HG03025 (cell line): Measurements from ENCODE around the gene CHST12.

ENCODE experiments used
- ATAC-seq: cut with Tn5 transposase; IDR thresholded peaks from one replicate; pipeline ENCODE4 v1.9.1; 2021; ENCODE audit warnings: mild to moderate bottlenecking, moderate library complexity; ENCODE audit not compliant: unreplicated experiment, low FRiP score

The CHST12 gene

GRCh38 chr7:2476298-2476697 is 72.9 kb downstream of the CHST12 start, which contains the start of gene GRIFIN:
TSS of gene GRIFIN (minus strand) at chr7:2476398. CDS start at chr7:2476383, 15 bp downstream.
- ATAC-seq, result no peak

GRCh38 chr7:2476776-2477446 is 73.5 kb downstream of the CHST12 start:
- no peak for ATAC-seq

GRCh38 chr7:2477447-2478398 is 74.3 kb downstream of the CHST12 start:
- no peak for ATAC-seq

- no peak for ATAC-seq
Measured at GRCh38 chr7:2478399-2478785, 75.0 kb downstream of the CHST12 start.

GRCh38 chr7:2478800-2479199 is 75.4 kb downstream of the CHST12 start:
- ATAC-seq, result no peak

GRCh38 chr7:2479276-2480069 is 76.1 kb downstream of the CHST12 start:
- ATAC-seq, result no peak

- no peak for ATAC-seq
Measured at GRCh38 chr7:2480070-2480408, 76.6 kb downstream of the CHST12 start.

- ATAC-seq, result no peak
Measured at GRCh38 chr7:2481195-2481594, 77.8 kb downstream of the CHST12 start.

- ATAC-seq, result no peak
Measured at GRCh38 chr7:2482725-2483451, 79.5 kb downstream of the CHST12 start.

GRCh38 chr7:2483494-2483893 is 80.1 kb downstream of the CHST12 start:
- no peak for ATAC-seq

GRCh38 chr7:2484868-2485267 is 81.5 kb downstream of the CHST12 start:
- ATAC-seq, result no peak

GRCh38 chr7:2487586-2488271 is 84.3 kb downstream of the CHST12 start:
- no peak for ATAC-seq

GRCh38 chr7:2488272-2488645 is 84.8 kb downstream of the CHST12 start:
- no peak for ATAC-seq

GRCh38 chr7:2488681-2489080 is 85.3 kb downstream of the CHST12 start:
- ATAC-seq, result no peak

GRCh38 chr7:2490181-2490651 is 86.8 kb downstream of the CHST12 start:
- ATAC-seq, result no peak

GRCh38 chr7:2492038-2492437 is 88.6 kb downstream of the CHST12 start:
- no peak for ATAC-seq

GRCh38 chr7:2493205-2494164 is 90.1 kb downstream of the CHST12 start:
- no peak for ATAC-seq
